ENCODE results near the gene MPHOSPH8. TPM values are rescaled to one million over a fixed set of nuclear protein-coding genes. Genes with fewer than 3 reads are reported as not detected.

MPHOSPH8 gene
- total RNA-seq, 1 donor from 2014 or later, result 16.8 TPM

GRCh38 chr13:19661126-19661525 lies 27.7 kb downstream of the MPHOSPH8 start:
- no peak for DNase-seq (ENCODE audit: low read depth)
- no peak for TF ChIP-seq CTCF (IDR thresholded peaks at IDR 0.05; ENCODE audit: insufficient read depth, low read length, poor library complexity, severe bottlenecking)
- no peak overlapping the region for H3K4me3 ChIP-seq (ENCODE audit: low read depth, low read length)
- H3K27me3 ChIP-seq (ENCODE audit: control insufficient read depth, insufficient read depth, low read length), result no peaks in the 10 kb centered on the region
- H3K36me3 ChIP-seq (ENCODE audit: control insufficient read depth, insufficient read depth, low read length), result peaks cover 1% of the 10 kb centered on the region

GRCh38 chr13:19661561-19661960 lies 28.1 kb downstream of the MPHOSPH8 start:
- Histone ChIP-seq H3K4me3 (ENCODE audit: low read depth, low read length) (no peak overlapping the region), H3K27me3 (ENCODE audit: control insufficient read depth, insufficient read depth, low read length) (no peaks in the 10 kb centered on the region), H3K36me3 (ENCODE audit: control insufficient read depth, insufficient read depth, low read length) (peaks cover 3% of the 10 kb centered on the region)
- no peak for TF ChIP-seq CTCF (IDR thresholded peaks at IDR 0.05; ENCODE audit: insufficient read depth, low read length, poor library complexity, severe bottlenecking)
- no peak for DNase-seq (ENCODE audit: low read depth)

GRCh38 chr13:19663416-19663979 lies 30.0 kb downstream of the MPHOSPH8 start:
- H3K36me3 ChIP-seq (ENCODE audit: control insufficient read depth, insufficient read depth, low read length), result peaks cover 3% of the 10 kb centered on the region
- H3K27me3 ChIP-seq (ENCODE audit: control insufficient read depth, insufficient read depth, low read length), result no peaks in the 10 kb centered on the region
- no peak for DNase-seq (ENCODE audit: low read depth)
- TF ChIP-seq CTCF (IDR thresholded peaks at IDR 0.05; ENCODE audit: insufficient read depth, low read length, poor library complexity, severe bottlenecking), result no peak
- H3K4me3 ChIP-seq (ENCODE audit: low read depth, low read length), result no peak overlapping the region

- no peak for DNase-seq (ENCODE audit: low read depth)
- H3K4me3 ChIP-seq (ENCODE audit: low read depth, low read length), result no peak overlapping the region
- peaks cover 3% of the 10 kb centered on the region for H3K36me3 ChIP-seq (ENCODE audit: control insufficient read depth, insufficient read depth, low read length)
- no peak for TF ChIP-seq CTCF (IDR thresholded peaks at IDR 0.05; ENCODE audit: insufficient read depth, low read length, poor library complexity, severe bottlenecking)
- H3K27me3 ChIP-seq (ENCODE audit: control insufficient read depth, insufficient read depth, low read length), result no peaks in the 10 kb centered on the region
These were observed 31.2 kb downstream of the MPHOSPH8 start for GRCh38 chr13:19664481-19665230.

- Histone ChIP-seq H3K27me3 (ENCODE audit: control insufficient read depth, insufficient read depth, low read length) (no peaks in the 10 kb centered on the region), H3K36me3 (ENCODE audit: control insufficient read depth, insufficient read depth, low read length) (peaks cover 4% of the 10 kb centered on the region), H3K4me3 (ENCODE audit: low read depth, low read length) (no peak overlapping the region)
- no peak for TF ChIP-seq CTCF (IDR thresholded peaks at IDR 0.05; ENCODE audit: insufficient read depth, low read length, poor library complexity, severe bottlenecking)
- DNase-seq (ENCODE audit: low read depth), result no peak
These were observed 32.0 kb downstream of the MPHOSPH8 start for GRCh38 chr13:19665427-19665859.

All from kidney epithelial cell (primary cell).